PC-3 (cell line): Measurements from ENCODE around the gene FNDC4. TPM values are rescaled to one million over a fixed set of nuclear protein-coding genes. Genes with fewer than 3 reads are reported as not detected.
A peak's percentile ranks its signal among the peaks of the same experiment; 100 is the strongest.

Source experiments
- ATAC-seq: fragments of 200-7000 bp; cut with Tn5 transposase; 2 replicates; pipeline ENCODE4 v1.9.1; 2020; ENCODE audit warnings: mild to moderate bottlenecking, moderate library complexity
- BruUV-seq: library from RNA; stranded (reverse); fragments of 400-500 nt; replicated peaks from 2 replicates; lab custom pipeline; 2021; lab: Mats Ljungman, UMichigan
- CTCF ChIA-PET: fragments of 300-600 bp; sonication (Branson Sonifier 250); formaldehyde crosslinking; loops from one replicate; lab custom pipeline; 2022; ENCODE audit warnings: antibody characterized with exemption; lab: Charles Lee
- POLR2A ChIA-PET: fragments of 300-600 bp; sonication (Branson Sonifier 250); formaldehyde crosslinking; loops from one replicate; lab custom pipeline; 2022; ENCODE audit warnings: antibody characterized with exemption; ENCODE audit not compliant: unreplicated experiment; lab: Charles Lee
- DNase-seq: peaks from one replicate; pipeline ENCODE4 v3.0.0-alpha.2; 2015
- H2AFZ ChIP-seq: fragments of 300-600 bp; sonication (generic); 2 replicates; pipeline ENCODE4 v1.6.0; 2016; ENCODE audit warnings: antibody characterized with exemption, low read length
- H3F3A ChIP-seq: fragments of 300-600 bp; sonication (generic); one replicate; pipeline ENCODE4 v1.6.0; 2017; ENCODE audit warnings: antibody characterized with exemption, low read length, control low read depth, mild to moderate bottlenecking; ENCODE audit not compliant: unreplicated experiment
- H3K27ac ChIP-seq: fragments of 300-600 bp; sonication (generic); 2 replicates; pipeline ENCODE4 v1.5.1; 2016; ENCODE audit warnings: mild to moderate bottlenecking, low read length
- H3K27me3 ChIP-seq: fragments of 300-600 bp; sonication (generic); 2 replicates; pipeline ENCODE4 v1.6.1; 2016; ENCODE audit warnings: low read length, mixed read lengths
- H3K36me3 ChIP-seq: fragments of 300-600 bp; sonication (generic); 2 replicates; pipeline ENCODE4 v1.6.1; 2016; ENCODE audit warnings: low read depth, mixed run types, low read length, mixed read lengths
- H3K4me1 ChIP-seq: fragments of 300-600 bp; sonication (generic); 2 replicates; pipeline ENCODE4 v1.5.1; 2016; ENCODE audit warnings: low read length; ENCODE audit not compliant: insufficient read depth
- H3K4me2 ChIP-seq: fragments of 300-600 bp; sonication (generic); 2 replicates; pipeline ENCODE4 v1.6.0; 2016; ENCODE audit warnings: low read length
- H3K4me3 ChIP-seq: fragments of 300-600 bp; sonication (generic); 2 replicates; pipeline ENCODE4 v1.5.1; 2016; ENCODE audit warnings: mild to moderate bottlenecking, low read length, mixed read lengths
- H3K79me2 ChIP-seq: fragments of 300-600 bp; sonication (generic); 2 replicates; pipeline ENCODE4 v1.6.1; 2017; ENCODE audit warnings: low read length, mixed read lengths
- H3K9ac ChIP-seq: fragments of 300-600 bp; sonication (generic); 2 replicates; pipeline ENCODE4 v1.6.0; 2016; ENCODE audit warnings: mild to moderate bottlenecking, low read length
- H3K9me2 ChIP-seq: fragments of 300-600 bp; sonication (generic); replicated peaks from 2 replicates; pipeline ENCODE4 v1.6.1; 2016; ENCODE audit warnings: mixed run types, low read length, mixed read lengths
- H3K9me3 ChIP-seq: fragments of 300-600 bp; sonication (generic); 2 replicates; pipeline ENCODE4 v1.6.1; 2016; ENCODE audit warnings: low read length, mixed read lengths
- H4K20me1 ChIP-seq: fragments of 300-600 bp; sonication (generic); 2 replicates; pipeline ENCODE4 v1.6.1; 2016; ENCODE audit warnings: low read length, mixed read lengths
- CTCF ChIP-seq: fragments of 300-600 bp; sonication (generic); conservative IDR thresholded peaks from 2 replicates; pipeline ENCODE4 v1.5.1; 2017; ENCODE audit warnings: antibody characterized with exemption, low read depth, mild to moderate bottlenecking, low read length
- EZH2 ChIP-seq: fragments of 300-600 bp; sonication (generic); IDR thresholded peaks from one replicate; pipeline ENCODE4 v1.6.1; 2017; ENCODE audit warnings: antibody characterized with exemption, mild to moderate bottlenecking, low read length; ENCODE audit not compliant: unreplicated experiment
- EZH2phosphoT487 ChIP-seq: fragments of 300-600 bp; sonication (generic); IDR thresholded peaks from 2 replicates; pipeline ENCODE4 v1.6.1; 2018; ENCODE audit warnings: mild to moderate bottlenecking, antibody characterized with exemption, low read length, borderline replicate concordance
- intact Hi-C: fragments of 100-400 bp; cut with micrococcal nuclease; formaldehyde crosslinking; loops from 2 replicates; pipeline ENCODE4 v1.9.0; 2023
- total RNA-seq: library from RNA; depleted of rRNA; stranded (reverse); fragments of >200 nt; gene quantifications from 2 replicates; pipeline ENCODE4 v1.2.3, GENCODE V29; 2014

Gene FNDC4
- total RNA-seq, 1 experiment from 2014 or later = 1.7 TPM

GRCh38 chr2:27506587-27506986 lies 11.6 kb upstream of the FNDC4 start:
- no peak for TF ChIP-seq EZH2phosphoT487
- no peak for TF ChIP-seq EZH2
- TF ChIP-seq CTCF = no peak
- Histone ChIP-seq H3K27ac (no peak overlapping the region), H3K4me3 (no peak overlapping the region), H3F3A (no peaks in the 10 kb centered on the region), H3K27me3 (no peaks in the 10 kb centered on the region), H3K36me3 (no peaks in the 10 kb centered on the region), H3K9me2 (no peaks in the 10 kb centered on the region), H2AFZ (no peak overlapping the region), H3K9ac (no peak overlapping the region), H4K20me1 (no peaks in the 10 kb centered on the region), H3K4me2 (no peak overlapping the region), H3K4me1 (no peaks in the 10 kb centered on the region), H3K9me3 (no peaks in the 10 kb centered on the region), H3K79me2 (no peaks in the 10 kb centered on the region)
- no TSS peak for BruUV-seq
- DNase-seq = no peak
- intact Hi-C loops = no loop called here
- ChIA-PET POLR2A (interaction anchor here (0.6 kb wide), 1 partner anchor 184 kb away, joined by 3 read pairs; the partner anchor contains the start of gene MPV17), CTCF (no interaction called here)
- ATAC-seq = no peak

DNA sequence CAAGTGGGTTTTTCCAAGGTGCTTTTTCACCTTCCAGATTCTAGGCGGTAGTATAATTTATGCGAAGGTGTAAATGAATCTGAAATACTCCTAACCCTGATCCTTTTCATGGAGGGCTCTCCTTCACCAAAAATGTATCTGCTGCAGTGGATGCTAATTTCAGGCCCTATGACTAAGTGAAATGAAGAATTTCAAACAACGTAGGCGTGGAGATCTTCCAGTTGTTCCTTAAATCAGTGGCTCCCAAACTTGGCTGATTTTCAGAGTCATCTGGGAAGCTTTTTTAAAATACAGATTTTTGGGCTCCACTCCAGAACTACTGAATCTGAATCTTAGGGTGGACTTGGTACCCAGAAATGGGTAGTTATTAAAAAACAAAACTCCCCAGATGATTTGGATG lies 7.1 kb upstream of the FNDC4 start:
- no peak for DNase-seq
- no peak overlapping the region for H3K4me2 ChIP-seq
- no peaks in the 10 kb centered on the region for H3K4me1 ChIP-seq
- no peaks in the 10 kb centered on the region for H3F3A ChIP-seq
- H3K9me2 ChIP-seq = no peaks in the 10 kb centered on the region
- no peaks in the 10 kb centered on the region for H3K79me2 ChIP-seq
- no peak overlapping the region for H3K27ac ChIP-seq
- no peak overlapping the region for H3K9ac ChIP-seq
- no peaks in the 10 kb centered on the region for H3K36me3 ChIP-seq
- no peaks in the 10 kb centered on the region for H3K9me3 ChIP-seq
- H4K20me1 ChIP-seq = no peaks in the 10 kb centered on the region
- ChIA-PET POLR2A (no interaction called here), CTCF (no interaction called here)
- H3K27me3 ChIP-seq = no peaks in the 10 kb centered on the region
- H3K4me3 ChIP-seq = no peak overlapping the region
- no TSS peak for BruUV-seq
- no peak for ATAC-seq
- H2AFZ ChIP-seq = no peak overlapping the region
- intact Hi-C loops = no loop called here
- TF ChIP-seq EZH2phosphoT487 (no peak), CTCF (no peak), EZH2 (no peak)

DNA sequence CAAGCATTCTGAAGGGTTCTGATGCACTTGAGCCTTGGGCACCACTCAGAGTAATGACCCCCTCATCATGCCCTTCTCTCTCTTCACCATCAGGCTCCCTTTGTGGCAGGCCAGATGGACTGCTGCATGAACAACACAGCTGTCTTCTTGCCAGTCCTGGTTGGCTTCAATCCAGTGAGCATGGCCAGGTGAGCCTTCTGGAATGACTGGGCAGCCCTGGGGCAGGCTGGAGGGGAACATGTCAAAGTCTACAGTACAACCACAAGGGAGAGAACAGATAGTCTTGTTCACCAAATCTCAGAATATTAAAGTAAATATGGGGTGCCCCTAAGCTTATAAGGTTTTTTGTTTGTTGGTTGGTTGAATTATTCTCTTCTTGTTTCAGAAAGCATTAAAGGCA lies 6.0 kb upstream of the FNDC4 start:
- CTCF ChIA-PET = no interaction called here
- Histone ChIP-seq H3K27me3 (no peaks in the 10 kb centered on the region), H3K9me3 (no peaks in the 10 kb centered on the region), H3K36me3 (no peaks in the 10 kb centered on the region), H4K20me1 (no peaks in the 10 kb centered on the region), H3K9ac (no peak overlapping the region), H3K4me3 (no peak overlapping the region), H3K79me2 (no peaks in the 10 kb centered on the region), H2AFZ (no peak overlapping the region), H3K4me2 (no peak overlapping the region), H3F3A (no peaks in the 10 kb centered on the region), H3K9me2 (no peaks in the 10 kb centered on the region), H3K4me1 (no peaks in the 10 kb centered on the region), H3K27ac (no peak overlapping the region)
- ATAC-seq (no peak), DNase-seq (peak; percentile 68)
- TF ChIP-seq EZH2 (no peak), CTCF (no peak), EZH2phosphoT487 (no peak)
- BruUV-seq = no TSS peak
- intact Hi-C loops = no loop called here
- POLR2A ChIA-PET = no interaction called here
